Middle frontal gyrus (tissue), 1 donor: Measurements from ENCODE around the gene JMJD1C.
"Not testable (repeated sequence)": the region's sequence is repeated elsewhere in the genome, so short reads cannot be mapped to it uniquely, and the experiment has no call there.

Experiments
- DNase-seq: peaks from one replicate; pipeline ENCODE4 v3.0.0-alpha.2; 2015; ENCODE audit warnings: low spot score; ENCODE audit errors: extremely low spot score

The JMJD1C gene

DNA sequence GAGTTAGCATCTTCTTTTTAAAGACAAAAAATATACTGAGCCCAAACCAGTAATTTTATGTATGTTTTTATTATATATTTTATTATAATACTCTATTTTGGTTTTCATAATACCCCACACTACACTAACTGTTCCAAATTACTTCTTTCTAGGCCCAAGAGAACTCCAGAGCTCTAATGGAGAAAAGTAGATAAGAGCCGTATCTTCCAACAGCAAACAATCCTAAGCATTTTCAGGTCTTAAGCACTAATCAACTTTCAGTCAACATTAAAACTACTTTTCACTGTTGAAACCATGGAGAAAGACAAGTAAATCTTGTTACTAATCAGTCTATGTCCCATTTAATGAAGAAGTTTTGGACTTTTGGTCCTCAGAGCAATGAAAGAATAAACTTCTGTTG is 55.1 kb downstream of the JMJD1C start:
- DNase-seq: no peak

GRCh38 chr10:63409465-63410027 is 56.2 kb downstream of the JMJD1C start:
- no peak for DNase-seq

GRCh38 chr10:63407136-63407662 is 58.6 kb downstream of the JMJD1C start:
- no peak for DNase-seq

DNA sequence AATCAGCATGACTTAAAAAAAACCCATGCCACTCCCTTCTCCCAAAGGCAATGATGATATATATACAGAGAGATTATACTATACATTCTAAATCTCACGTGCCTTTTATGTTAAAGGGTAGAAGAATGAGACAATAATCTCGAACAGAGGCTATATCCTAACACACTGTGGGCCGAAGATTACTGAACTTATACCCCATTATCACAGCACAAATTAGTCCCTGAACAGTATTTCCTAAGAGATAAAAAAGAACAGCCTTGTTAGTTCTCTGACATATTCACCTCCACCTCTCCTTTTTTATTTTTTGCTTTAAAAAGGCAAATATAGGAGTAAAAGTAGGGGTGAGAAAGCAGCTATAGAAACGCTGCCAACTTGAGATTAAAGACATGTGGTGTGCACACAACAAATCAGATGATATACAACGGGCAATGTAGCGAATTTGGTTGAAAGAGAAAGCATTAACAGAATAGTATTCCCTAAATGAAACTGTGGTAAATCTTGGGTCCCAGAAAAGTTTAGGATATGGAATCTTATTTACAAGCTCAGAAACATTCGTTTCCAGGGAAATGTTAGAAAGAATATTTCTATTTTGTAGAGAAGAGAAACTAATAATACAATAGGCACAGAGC is 69.5 kb downstream of the JMJD1C start:
- DNase-seq: no peak

DNA sequence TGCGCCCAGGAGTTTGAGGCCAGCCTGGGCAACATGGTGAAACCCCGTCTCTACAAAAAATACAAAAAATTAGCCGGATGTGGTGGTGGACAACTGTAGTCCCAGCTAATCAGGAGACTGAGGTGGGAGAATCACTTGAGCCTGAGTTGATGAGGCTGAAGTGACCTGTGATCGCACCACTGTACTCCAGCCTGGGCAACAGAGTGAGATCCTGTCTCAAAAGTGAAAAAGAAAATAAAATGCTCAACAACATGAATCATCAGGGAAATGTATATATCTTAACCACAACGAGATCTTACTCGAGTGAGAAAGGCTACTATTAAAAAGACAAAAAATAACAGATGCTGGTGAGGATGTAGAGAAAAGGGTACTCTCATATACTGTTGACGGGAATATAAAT is 72.7 kb downstream of the JMJD1C start:
- no peak for DNase-seq

DNA sequence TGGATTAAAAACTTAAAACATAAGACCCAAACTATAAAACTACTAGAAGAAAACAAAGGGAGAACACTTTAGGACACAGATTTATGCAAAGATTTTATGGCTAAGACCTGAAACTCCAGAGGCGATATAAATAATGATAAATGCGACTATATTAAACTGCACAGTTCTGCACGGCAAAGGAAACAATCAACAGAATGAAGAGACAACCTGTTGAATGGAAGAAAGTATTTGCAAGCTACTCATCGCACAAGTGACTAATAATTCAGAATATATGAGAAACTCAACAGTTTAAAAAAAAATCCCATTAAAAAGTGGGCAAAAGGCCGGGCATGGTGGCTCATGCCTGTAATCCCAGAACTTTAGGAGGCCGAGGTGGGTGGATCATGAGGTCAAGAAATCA is 73.6 kb downstream of the JMJD1C start:
- no peak for DNase-seq

GRCh38 chr10:63391812-63392211 is 74.0 kb downstream of the JMJD1C start:
- DNase-seq: no peak

DNA sequence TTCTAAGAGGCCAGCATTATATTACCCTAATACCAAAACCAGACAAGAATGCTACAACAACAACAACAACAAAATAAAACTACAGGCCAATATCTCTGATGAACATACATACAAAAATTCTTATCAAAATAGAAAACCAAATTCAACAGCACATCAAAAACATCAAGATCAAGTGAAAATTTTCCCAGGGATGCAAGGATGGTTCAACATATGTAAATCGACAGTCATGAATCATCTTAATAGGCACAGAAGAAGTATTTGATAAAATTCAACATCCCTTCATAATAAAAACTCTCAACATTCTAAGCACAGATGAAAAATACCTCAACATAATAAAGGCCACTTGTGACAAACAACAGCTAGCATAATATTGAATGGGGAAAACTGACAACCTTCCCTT is 75.3 kb downstream of the JMJD1C start:
- DNase-seq: no peak

GRCh38 chr10:63388421-63389031 is 77.3 kb downstream of the JMJD1C start:
- DNase-seq: no peak

GRCh38 chr10:63385254-63385653 is 80.5 kb downstream of the JMJD1C start:
- DNase-seq: no peak

GRCh38 chr10:63384675-63385074 is 81.1 kb downstream of the JMJD1C start:
- no peak for DNase-seq

DNA sequence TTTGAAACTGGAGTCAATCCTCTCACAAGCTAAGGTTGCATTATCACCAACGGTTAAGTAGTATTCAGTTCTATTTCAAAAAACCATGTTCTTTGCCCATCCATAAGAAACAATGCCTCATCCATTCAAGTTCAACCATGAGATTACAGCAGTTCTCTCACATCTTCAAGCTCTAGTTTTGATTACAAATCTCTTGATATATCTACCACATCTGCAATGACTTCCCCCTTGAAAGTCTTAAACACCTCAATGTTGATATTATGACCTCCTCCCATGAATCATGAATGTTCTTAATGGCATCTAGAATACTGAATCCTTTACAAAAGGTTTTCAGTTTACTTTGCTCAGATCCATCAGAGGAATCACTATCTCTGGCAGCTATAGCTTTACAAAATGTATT is 81.8 kb downstream of the JMJD1C start:
- DNase-seq: no peak

GRCh38 chr10:63383141-63383540 is 82.6 kb downstream of the JMJD1C start:
- no peak for DNase-seq

GRCh38 chr10:63382066-63382465 is 83.7 kb downstream of the JMJD1C start:
- no peak for DNase-seq

DNA sequence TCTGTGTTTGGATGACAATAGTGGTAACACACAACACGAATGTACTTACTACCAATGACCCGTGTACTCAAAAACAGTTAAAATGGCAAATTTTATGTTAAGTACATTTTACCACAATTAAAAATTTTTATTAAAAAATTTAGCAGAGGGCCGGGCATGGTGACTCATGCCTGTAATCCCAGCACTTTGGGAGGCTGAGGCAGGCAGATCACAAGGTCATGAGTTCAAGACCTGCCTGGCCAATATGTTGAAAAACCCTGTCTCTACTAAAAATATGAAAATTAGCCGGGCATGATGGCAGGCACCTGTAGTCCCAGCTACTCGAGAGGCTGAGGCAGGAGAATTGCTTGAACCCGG is 88.5 kb downstream of the JMJD1C start:
- not testable (repeated sequence) for DNase-seq

DNA sequence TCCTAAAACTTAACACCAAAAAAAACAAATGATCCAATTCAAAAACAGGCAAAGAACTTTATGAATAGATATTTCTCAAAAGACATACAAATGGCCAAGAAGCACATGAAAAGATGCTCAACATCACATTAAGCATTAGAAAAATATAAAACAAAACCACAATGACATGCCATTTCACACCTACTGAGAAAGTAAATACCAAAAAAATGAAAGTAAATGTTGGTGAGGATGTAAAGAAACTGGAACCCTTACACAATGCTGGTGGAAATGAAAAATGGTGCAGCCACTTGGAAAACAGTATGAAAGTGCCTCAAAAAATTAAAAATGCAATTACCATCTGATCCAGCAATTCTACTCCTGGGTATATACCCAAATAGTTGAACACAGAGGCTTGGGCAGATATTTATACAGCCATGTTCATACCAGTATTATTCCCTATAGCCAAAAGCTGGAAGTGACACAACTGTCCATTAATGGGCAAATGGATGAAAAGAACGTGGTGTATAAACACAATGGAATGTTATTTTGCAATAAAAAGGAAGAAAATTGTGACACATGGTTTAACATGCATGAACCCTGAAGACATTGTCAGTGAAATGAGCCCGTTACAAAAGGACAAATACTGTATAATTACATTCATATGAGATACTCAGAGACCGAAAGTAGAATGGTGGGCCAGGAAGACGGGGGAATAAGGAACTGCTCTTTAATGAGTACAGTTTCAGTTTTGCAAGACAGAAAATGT is 89.0 kb downstream of the JMJD1C start:
- no peak for DNase-seq

GRCh38 chr10:63375859-63376258 is 89.9 kb downstream of the JMJD1C start:
- no peak for DNase-seq

DNA sequence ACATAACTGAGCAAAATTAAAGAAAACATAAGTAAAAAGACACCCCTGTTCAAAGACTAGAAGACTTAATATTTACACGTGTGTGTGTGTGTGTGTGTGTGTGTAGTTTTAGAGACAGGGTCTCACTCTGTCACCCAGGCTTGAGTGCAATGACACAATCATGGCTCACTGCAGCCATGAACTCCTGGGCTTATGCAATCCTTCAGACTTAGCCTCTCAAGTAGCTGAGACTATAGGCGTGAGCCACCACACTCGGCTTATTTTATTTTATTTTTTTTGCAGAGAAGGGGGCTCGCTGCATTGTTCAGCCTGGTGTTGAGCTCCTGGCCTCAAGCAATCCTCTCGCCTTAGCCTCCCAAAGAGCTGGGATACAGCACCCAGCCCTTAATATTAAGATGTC is 90.3 kb downstream of the JMJD1C start:
- no peak for DNase-seq

DNA sequence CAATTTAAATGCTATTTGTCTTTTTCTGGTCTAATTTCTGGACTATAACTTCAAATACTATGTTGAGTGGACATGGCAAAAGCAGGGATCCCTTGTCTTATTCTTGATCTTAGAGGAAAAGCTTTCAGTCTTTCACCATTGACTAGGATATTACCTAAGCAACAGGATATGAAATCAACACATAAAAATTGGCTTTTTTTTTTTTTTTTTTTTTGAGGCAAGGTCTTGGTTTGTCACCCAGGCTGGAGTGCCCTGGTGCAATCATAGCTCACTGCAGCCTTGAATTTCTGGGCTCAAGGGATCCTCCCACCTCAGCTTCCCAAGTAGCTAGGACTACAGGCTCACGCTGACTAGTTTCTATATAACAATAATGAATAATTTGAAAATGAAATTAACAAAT is 90.8 kb downstream of the JMJD1C start:
- no peak for DNase-seq

DNA sequence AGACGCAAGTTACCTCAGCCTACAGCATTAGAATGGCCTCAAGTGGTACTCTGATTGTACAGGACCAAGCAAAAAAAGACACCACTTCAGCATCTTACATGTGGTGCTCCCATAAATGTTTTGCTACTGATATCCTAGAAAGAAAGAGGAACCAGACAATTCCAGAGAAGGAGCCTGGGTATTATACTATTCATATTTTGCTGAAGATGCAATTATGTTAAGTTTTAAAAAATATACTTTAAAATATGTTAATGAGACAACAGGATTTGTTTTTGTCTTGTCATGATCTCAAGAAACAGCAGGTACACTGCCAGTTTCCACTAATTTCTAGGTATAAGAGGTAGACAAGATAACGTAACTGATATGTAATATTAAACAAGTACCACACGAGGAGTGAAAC is 92.6 kb downstream of the JMJD1C start:
- no peak for DNase-seq

GRCh38 chr10:63369711-63370110 is 96.1 kb downstream of the JMJD1C start:
- no peak for DNase-seq

- DNase-seq: no peak
Observed at GRCh38 chr10:63368365-63368764, 97.4 kb downstream of the JMJD1C start.
